ENCODE measurements around the gene SLAMF6.
"Not testable (repeated sequence)": the region's sequence is repeated elsewhere in the genome, so short reads cannot be mapped to it uniquely, and the experiment has no call there.

GRCh38 chr1:160517519-160517918 lies 5.5 kb downstream of the SLAMF6 start:
- not testable (repeated sequence) for TF ChIP-seq CTCF, POLR2A (IDR thresholded peaks at IDR 0.05)

Data from right lobe of liver (tissue), 4 donors.